Body of pancreas (tissue), 4 donors: ENCODE data around the gene DSC1.

Experiments
- POLR2A ChIP-seq, 3 donors: fragments of 450-650 bp; IDR thresholded peaks; one replicate each; pipeline ENCODE4 v1.6.1; 2016; ENCODE audit warnings: antibody characterized with exemption in 3 of 3, mild to moderate bottlenecking in 2 of 3
- TF ChIP-seq, protein P1 (sequence below), 7 experiments: fragments of 450-650 bp in 4 of 7; fragments of 200-600 bp in 3 of 7; sonication (generic) in 3 of 7; IDR thresholded peaks; one replicate each; pipeline ENCODE4 v1.5.1; 2016 to 2019; ENCODE audit warnings: antibody characterized with exemption in 7 of 7

DNA sequence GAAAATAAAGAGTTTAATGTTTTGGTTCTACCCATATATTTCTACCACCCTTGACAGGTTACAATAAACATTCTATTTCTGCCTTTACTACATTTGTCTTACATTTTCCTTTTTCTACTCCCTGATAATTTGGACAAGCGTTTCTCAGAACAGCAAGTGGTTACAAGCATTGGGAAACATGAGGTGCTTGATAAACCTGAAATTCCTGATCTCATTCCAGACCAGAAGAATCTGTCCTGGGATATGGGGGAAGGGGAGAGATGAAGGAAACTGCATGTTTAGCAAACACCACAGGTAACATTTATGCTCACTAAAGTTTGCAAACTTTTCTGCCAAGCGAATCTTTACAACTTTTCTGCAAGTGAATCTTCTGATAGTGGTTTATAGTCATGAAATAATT, 28.3 kb upstream of the DSC1 start:
- TF ChIP-seq, protein P1, sequence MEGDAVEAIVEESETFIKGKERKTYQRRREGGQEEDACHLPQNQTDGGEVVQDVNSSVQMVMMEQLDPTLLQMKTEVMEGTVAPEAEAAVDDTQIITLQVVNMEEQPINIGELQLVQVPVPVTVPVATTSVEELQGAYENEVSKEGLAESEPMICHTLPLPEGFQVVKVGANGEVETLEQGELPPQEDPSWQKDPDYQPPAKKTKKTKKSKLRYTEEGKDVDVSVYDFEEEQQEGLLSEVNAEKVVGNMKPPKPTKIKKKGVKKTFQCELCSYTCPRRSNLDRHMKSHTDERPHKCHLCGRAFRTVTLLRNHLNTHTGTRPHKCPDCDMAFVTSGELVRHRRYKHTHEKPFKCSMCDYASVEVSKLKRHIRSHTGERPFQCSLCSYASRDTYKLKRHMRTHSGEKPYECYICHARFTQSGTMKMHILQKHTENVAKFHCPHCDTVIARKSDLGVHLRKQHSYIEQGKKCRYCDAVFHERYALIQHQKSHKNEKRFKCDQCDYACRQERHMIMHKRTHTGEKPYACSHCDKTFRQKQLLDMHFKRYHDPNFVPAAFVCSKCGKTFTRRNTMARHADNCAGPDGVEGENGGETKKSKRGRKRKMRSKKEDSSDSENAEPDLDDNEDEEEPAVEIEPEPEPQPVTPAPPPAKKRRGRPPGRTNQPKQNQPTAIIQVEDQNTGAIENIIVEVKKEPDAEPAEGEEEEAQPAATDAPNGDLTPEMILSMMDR (IDR thresholded peaks at IDR 0.05): no peak
- TF ChIP-seq POLR2A (IDR thresholded peaks at IDR 0.05): no peak
